GM12892 (cell line): ENCODE measurements around the gene SARM1.
A peak's percentile ranks its signal among the peaks of the same experiment; 100 is the strongest.

Experiments used
- DNase-seq: peaks from one replicate; pipeline ENCODE4 v3.0.0; 2011; ENCODE audit not compliant: insufficient read length
- FAIRE-seq: peaks from 2 replicates; lab custom pipeline; 2011; peaks lifted over from hg19 to GRCh38; lab: Jason Lieb, UNC
- POLR2A ChIP-seq: IDR thresholded peaks from 2 replicates; pipeline ENCODE4 v1.6.1; 2011; ENCODE audit warnings: low read depth, low read length, control low read depth
- POLR2AphosphoS5 ChIP-seq: IDR thresholded peaks from 2 replicates; pipeline ENCODE4 v1.6.1; 2011; ENCODE audit warnings: low read depth, low read length, control low read depth
- TAF1 ChIP-seq: IDR thresholded peaks from 2 replicates; pipeline ENCODE4 v1.6.1; 2011; ENCODE audit warnings: low read depth, mild to moderate bottlenecking, control low read depth, low read length, borderline replicate concordance

SARM1 gene

DNA sequence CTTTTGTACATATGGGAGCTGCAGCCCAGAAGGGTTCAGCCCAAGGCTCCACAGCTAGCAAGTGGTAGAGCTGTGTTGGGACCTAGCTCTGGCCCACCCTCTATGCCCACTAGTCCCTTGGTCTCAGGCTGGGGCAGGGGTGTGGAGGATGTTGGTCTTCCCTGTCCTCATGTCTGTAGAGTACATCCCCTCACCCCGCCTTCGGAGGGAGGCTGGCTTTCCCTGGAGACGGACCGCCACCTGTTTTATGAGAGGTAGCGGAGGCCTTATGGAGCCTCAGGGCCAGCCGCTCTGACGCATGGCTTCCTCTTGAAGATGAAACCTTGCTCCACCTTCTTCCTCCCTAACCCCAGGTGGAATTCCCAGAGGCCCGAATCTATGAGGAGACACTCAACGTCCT is 27.5 kb upstream of the SARM1 start:
- FAIRE-seq: no peak
- no peak for DNase-seq
- TF ChIP-seq POLR2A: peak; percentile 29; the same call in 1 of the 2 replicates
- TF ChIP-seq POLR2AphosphoS5: no peak; the same call in 1 of the 2 replicates

DNA sequence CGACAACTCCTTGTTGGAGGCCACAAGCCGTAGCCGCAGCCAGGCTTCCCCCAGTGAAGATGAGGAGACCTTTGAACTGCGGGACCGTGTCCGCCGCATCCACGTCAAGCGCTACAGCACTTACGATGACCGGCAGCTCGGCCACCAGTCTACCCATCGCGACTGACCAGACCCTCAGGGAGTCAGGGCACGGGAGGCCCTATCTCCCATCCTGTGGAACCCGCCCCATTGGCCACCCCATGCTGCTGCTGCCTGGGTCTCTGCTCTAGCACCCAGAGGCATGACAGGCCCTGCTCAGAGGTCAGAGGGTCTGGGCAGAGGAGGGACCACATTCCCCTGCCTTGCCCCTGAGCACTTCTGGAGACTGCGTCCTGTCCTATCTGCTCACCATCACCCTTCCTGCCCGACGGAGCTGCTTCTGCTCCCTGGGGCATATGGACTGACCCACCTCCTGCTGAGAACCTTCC is 27.0 kb upstream of the SARM1 start:
- DNase-seq: no peak
- TF ChIP-seq TAF1: no peak
- no peak for TF ChIP-seq POLR2A
- no peak for TF ChIP-seq POLR2AphosphoS5
- FAIRE-seq: no peak

DNA sequence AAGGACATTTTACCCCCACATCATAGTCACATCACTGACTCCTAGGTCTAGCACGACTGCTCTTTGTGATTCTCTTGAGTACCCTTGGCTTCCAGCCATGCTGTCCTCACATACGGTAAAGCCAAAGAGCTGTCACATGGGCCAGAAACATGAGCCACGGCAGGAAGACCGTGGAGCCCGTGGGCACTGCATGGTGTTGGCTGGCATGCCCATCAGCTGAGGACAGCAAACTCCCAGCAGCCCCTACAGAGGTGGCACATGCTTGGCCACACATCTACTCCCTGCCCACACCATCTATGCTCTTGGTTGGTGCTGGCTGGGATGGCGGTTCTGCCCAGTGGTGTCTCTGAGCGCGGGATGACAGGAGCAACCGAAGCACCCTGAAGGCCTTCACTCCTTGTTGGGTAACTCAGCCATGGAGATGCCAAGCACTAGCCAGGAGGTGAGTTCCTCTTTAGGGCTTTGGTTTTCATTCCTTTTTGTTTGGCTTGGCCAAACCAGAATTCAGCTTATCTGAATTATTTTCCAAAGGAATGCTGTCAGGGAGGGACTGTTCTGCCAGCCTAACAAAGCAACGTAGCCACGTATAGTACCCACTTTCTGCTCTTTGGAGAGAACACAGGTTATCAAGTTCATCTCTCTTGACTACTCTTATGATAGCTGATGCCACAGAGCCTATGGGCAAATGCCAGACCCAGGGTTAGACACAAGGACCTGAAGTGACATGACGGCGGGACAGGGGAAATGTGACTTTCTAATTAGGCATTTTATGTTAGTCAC is 25.9 kb upstream of the SARM1 start:
- no peak for FAIRE-seq
- no peak for DNase-seq
- TF ChIP-seq POLR2AphosphoS5 (peak; percentile 48; the same call in 1 of the 2 replicates), TAF1 (no peak)

DNA sequence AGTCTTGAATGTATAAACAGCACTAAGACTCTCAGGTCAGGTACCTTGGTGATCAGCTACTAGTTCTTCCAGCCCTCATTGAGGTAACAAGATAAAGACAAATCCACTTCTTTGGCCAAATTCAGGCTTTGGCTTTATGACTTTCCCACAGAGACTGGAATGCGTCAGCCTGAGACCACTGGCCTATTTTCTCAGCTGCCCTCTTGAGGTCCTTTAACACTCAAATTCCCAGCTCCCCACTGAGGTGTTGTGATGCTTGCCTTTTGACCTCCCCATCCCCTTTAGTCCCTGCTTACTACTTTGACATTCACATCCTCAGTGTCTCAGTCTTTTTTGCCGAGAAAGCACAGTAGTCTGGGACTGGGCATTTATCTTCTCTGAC is 25.3 kb upstream of the SARM1 start:
- no peak for TF ChIP-seq POLR2A
- TF ChIP-seq POLR2AphosphoS5: no peak
- TF ChIP-seq TAF1: no peak
- DNase-seq (no peak), FAIRE-seq (no peak)

DNA sequence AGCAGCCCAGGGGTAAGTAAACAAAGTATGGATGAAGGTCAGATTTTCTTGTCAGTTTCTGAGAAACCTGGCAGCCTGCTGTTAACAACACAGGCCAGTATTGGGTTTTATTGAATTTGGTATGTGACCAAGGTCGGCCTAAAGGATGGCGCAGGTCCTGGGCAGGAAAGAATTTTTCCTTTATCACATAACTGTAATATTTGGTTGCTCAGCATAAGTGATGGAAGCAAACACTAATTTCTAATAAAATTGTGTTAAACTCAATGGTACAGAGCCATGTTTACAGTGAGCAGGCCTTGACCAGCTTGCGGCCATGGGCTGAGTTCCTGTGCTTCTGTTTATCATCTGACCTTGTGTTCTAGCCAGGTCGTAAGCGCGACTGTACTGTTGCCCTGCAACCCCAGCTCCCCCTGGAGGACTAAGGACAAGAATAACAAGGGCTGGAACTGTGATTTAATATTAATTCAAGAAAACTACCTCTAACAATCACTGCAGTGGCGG is 24.7 kb upstream of the SARM1 start:
- no peak for TF ChIP-seq TAF1
- no peak for TF ChIP-seq POLR2A
- no peak for TF ChIP-seq POLR2AphosphoS5
- DNase-seq (no peak), FAIRE-seq (no peak)

DNA sequence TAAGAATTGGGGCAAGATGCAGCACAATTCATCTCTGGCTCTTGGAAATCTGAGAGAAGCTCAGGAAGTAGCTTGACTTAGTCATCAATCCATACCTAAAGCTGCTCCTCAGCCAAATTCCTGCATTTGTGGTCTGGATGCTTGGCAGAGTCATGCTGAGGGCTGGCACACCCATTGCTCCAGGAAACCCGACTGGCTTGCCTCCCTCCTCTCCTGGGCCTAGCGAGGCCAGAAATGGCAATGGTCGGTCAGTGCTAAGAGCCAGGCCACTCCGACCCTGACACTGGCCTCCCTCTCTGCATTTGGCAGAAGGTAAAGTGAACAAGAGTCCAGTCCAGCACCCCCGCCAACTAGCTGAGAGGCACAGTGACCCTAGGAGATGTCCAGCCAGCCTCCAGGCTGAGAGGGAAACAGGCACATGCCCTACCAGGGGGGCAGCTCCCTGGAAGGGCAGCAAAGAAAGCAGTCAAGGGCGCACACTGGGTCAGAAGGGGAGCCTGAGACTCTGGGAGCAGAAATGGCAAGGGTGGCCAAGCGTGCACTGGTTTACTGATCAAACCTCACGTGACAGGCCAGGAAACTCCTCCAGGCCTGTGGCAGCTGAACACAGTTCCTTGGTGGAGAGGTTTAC is 24.1 kb upstream of the SARM1 start:
- no peak for FAIRE-seq
- DNase-seq: no peak
- TF ChIP-seq POLR2A (no peak), POLR2AphosphoS5 (0 out of 2 replicates have a peak, but pooled peaks have one; percentile 29), TAF1 (no peak)

DNA sequence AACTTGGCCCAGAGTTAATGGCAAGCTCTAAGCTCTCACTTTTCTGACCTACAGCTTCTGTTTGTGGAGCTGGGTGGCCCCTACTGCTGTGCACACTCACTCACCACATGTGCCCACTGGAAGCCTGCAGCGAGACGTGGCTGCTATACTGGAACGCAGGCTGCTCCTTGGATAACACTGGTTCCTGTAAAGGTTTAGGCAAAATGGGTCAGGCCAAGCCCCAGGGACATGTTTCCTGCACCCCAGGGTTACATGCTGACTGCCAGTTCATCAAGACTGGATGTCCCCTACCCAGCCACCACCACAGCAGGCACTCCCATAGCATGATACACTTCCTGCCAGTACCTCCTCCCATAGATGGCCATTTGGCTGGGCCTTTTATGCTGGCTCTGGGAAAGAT is 22.5 kb upstream of the SARM1 start:
- no peak for DNase-seq
- no peak for FAIRE-seq
- TF ChIP-seq TAF1: no peak
- TF ChIP-seq POLR2A: no peak
- no peak for TF ChIP-seq POLR2AphosphoS5

DNA sequence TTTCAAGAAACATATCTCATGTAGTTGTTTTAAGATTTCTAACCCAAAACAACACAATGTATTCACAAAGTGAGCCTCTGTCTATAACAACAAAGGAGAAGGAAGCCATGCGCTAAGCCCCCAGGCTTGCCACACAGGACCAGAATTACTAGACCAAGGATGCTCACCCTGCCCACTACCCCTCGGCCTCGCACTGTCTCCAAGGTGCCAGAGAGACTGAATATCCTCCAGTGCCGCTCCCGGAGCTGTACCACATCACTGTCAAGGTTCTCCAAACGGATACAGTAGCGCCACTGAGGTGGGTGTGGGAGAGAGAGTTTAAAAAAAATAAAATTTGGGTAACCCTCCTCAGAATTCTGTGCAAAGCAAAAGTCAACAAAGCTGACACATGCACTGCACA is 21.2 kb upstream of the SARM1 start:
- TF ChIP-seq POLR2A: no peak
- no peak for TF ChIP-seq POLR2AphosphoS5
- no peak for TF ChIP-seq TAF1
- DNase-seq: no peak
- FAIRE-seq: no peak

DNA sequence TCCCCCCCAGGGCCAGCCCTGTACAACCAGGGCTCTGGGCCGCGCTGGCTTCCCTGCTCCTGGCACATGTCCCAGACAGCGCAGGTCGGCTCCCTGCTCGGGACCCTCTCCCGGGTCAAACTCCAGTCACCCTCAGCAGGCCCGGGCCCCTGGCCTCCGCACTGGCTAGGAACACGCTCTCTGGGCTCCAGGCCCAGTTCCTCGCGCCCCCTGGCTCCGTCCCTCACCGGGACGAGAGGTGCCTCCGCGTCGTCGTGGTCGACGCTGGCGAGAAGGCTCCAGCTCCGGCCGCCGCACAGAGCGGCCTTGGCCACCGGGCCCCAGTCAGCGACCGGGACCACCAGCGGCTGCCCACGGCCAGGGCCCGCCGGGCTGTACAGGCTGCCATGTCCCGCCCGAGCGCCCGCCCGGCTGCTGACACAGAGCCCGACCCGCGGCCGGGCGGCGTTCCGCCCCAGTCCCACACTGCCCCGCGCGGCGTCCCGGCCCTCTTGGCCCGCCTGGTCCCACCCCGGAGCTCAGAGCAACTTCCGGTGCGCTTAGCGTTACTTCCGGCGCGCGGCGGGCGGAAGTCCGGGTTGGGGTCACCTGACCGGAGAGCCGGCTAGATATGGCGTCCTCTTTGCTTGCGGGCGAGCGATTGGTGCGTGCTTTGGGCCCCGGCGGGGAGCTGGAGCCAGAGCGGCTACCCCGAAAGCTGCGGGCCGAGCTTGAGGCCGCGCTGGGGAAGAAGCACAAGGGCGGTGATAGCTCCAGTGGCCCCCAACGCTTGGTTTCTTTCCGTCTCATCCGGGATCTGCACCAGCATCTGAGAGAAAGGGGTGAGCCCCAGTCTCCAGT is 14.2 kb upstream of the SARM1 start, which contains the start of gene POLDIP2:
TSS of gene POLDIP2 (minus strand) at position 467 of the 840 bp plus-strand sequence. CDS start at position 388, 79 bp downstream.
- DNase-seq: peak; percentile 97
- peak; percentile 72 for TF ChIP-seq TAF1
- peak; percentile 95; the same call in 1 of the 2 replicates for TF ChIP-seq POLR2A
- TF ChIP-seq POLR2AphosphoS5: peak; percentile 77
- peak; percentile 98 for FAIRE-seq

DNA sequence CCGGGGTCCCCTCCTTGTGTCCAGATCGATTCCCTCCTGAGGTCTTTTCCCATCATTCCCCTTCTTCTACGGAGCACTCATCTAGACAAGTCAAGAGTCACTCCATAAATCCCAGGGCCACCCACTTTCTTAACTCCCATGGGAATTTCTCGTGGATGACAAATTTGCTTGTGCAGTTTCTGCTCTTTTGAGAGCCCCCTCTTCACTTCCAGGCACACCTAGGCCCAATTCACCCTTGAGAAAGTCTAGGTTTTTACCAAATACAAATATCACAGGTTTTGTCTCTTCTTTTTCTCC is 13.6 kb upstream of the SARM1 start:
- TF ChIP-seq POLR2AphosphoS5 (no peak), POLR2A (no peak), TAF1 (no peak)
- FAIRE-seq: no peak
- no peak for DNase-seq

DNA sequence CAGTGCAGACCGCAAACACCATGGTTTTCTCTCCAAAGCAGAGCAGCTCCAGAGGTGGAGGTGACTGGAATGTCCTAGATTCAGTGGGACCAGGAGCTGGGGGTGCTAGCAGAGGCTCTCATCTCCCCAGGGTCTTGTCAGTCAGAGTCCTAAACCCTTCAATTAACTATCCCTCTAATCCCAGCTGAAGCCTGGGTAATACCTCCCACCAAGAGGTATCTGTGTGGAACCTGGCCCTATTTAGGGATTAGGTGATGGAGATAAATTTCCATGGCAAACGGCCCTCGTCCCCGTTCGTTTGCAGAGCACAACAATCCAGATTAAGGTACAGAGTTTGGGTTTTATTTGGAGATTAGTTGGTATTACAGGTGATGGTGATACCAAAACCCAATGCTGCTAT is 8.3 kb upstream of the SARM1 start:
- no peak for TF ChIP-seq POLR2A
- no peak for TF ChIP-seq TAF1
- no peak for TF ChIP-seq POLR2AphosphoS5
- FAIRE-seq (no peak), DNase-seq (no peak)
